ENCODE results near the gene SH2D2A. TPM values are rescaled to one million over a fixed set of nuclear protein-coding genes. Genes with fewer than 3 reads are reported as not detected.
A peak's percentile ranks its signal among the peaks of the same experiment; 100 is the strongest.

Gene SH2D2A
- total RNA-seq, 4 donors from 2014 or later, result 0.78 to 7.2 (median 2.9) TPM; not detected in 1

DNA sequence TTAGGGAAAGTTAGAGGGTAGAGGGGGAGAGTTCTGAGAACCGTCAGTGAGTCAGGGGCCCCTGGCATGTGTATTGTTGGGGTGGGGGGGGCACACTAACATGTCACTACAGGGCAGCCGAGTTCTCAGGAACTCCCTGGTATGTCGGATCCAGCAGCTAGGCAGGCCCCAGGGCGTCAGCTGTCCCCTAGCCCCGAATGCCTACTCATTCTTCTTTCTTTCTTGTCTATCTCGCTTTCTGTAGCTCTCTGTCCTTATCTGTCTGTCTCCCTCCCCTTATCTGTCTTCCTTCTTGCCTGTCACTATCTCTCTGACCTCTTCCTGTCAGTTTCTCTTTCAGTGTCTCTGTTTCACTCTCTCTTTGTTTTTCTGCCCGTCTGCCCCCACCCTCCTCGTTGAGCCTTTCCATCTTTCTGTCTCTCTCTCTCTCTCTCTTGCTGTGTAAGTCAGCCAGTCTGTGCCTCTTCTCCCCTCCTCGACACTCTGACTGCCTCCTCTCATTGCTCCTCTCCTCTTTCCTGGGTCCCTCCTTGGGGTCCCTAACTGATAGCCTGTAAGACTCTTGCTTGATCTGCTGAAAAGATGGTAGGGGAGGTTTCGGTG lies 46.5 kb upstream of the SH2D2A start:
- H3K4me1 ChIP-seq, result peaks cover 0 to 28% (median 17%) of the 10 kb centered on the region in 4 donors
- H3K27me3 ChIP-seq, result peaks cover 0 to 88% of the 10 kb centered on the region in 2 donors
- DNase-seq (ENCODE audit: low spot score in 2 of 2), result no peak
- H3K4me3 ChIP-seq, result no peak overlapping the region
- WGBS, 2 donors, result 59 to 67% methylated on average over 10 of the region's 10 CpGs
- H3K36me3 ChIP-seq, result no peaks in the 10 kb centered on the region
- no peaks in the 10 kb centered on the region for H3K9me3 ChIP-seq
- H3K27ac ChIP-seq, result no peak overlapping the region
- TF ChIP-seq CTCF (IDR thresholded peaks at IDR 0.05), result no peak
- no peak for TF ChIP-seq POLR2A (IDR thresholded peaks at IDR 0.05)
- no peak for TF ChIP-seq EP300 (IDR thresholded peaks at IDR 0.05)

DNA sequence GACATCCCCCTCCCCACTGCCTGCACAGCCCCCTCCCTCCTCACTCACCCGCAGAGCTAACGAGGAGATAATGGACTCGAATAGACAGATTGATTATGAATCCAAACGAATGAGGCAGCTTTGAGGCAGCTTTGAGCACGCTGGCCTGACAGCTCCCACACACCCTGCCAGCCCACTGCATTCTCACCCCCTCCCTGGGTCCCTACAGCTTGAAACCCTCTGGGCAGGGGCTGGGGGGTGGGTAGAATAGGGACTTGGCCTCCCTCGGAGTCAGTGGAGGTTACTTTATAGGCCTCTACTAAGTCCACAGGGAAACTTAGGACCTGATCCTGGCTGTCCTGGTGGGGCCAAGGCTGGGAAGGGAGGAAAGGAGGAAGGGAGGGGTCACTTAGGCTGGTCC lies 45.9 kb upstream of the SH2D2A start:
- Histone ChIP-seq H3K9me3 (no peaks in the 10 kb centered on the region), H3K27ac (no peak overlapping the region), H3K4me1 (peaks cover 0 to 28% (median 17%) of the 10 kb centered on the region in 4 donors), H3K4me3 (no peak overlapping the region), H3K36me3 (no peaks in the 10 kb centered on the region), H3K27me3 (peaks cover 0 to 93% of the 10 kb centered on the region in 2 donors)
- whole genome bisulfite sequencing, 2 donors, result 84 to 89% methylated on average over 6 of the region's 6 CpGs
- TF ChIP-seq EP300 (IDR thresholded peaks at IDR 0.05), result no peak
- no peak for TF ChIP-seq POLR2A (IDR thresholded peaks at IDR 0.05)
- no peak for TF ChIP-seq CTCF (IDR thresholded peaks at IDR 0.05)
- no peak for DNase-seq (ENCODE audit: low spot score in 2 of 2)

DNA sequence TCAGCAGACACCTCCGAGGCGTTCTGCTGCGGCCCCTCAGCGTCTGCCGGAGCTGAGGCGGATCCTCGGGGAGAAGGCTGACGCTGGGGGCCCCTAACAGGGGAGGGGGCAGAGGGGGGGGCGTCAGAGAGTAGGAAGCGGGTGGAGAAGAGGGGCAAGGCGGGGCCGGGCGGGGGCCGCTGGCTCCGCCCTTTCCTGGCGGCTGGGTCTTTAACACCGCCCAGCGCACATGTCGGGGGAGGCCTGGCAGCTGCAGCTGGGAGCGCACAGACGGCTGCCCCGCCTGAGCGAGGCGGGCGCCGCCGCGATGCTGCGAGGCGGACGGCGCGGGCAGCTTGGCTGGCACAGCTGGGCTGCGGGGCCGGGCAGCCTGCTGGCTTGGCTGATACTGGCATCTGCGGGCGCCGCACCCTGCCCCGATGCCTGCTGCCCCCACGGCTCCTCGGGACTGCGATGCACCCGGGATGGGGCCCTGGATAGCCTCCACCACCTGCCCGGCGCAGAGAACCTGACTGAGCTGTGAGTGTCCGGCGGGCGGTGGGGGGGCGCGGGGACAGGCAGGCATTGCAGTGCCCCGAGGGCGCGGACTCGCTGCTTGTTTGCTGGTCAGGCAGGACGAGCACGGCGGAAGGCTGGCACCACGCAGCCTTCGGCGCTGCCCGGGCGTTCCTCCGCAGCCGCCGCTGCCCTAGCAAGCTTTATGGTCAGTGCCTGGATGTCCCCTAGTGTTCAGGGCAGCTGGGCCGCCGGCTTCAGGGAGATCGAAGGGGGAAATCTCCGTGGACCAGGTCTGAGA lies 44.2 kb upstream of the SH2D2A start, which contains the start of gene NTRK1:
Gene NTRK1 (plus strand): TSS at position 238 of the 796 bp plus-strand sequence. CDS start 70 bp downstream, at position 308.
- 3 to 4% methylated on average over 10 to 46 of the region's 69 CpGs for WGBS, 2 donors
- H3K4me1 ChIP-seq, result peaks cover 0 to 28% (median 17%) of the 10 kb centered on the region in 4 donors
- H3K4me3 ChIP-seq, result peak within 1 kb of the TSS in 3 of 4 donors; percentile 9 to 37 (median 28)
- H3K9me3 ChIP-seq, result no peaks in the 10 kb centered on the region
- H3K36me3 ChIP-seq, result no peaks in the 10 kb centered on the region
- H3K27ac ChIP-seq, result no peak within 1 kb of the TSS
- H3K27me3 ChIP-seq, result peaks cover 0 to 96% of the 10 kb centered on the region in 2 donors
- TF ChIP-seq POLR2A (IDR thresholded peaks at IDR 0.05) (no peak), CTCF (IDR thresholded peaks at IDR 0.05) (no peak), EP300 (IDR thresholded peaks at IDR 0.05) (no peak)
- no peak for DNase-seq (ENCODE audit: low spot score in 2 of 2)

- peaks cover 0 to 90% of the 10 kb centered on the region in 2 donors for H3K27me3 ChIP-seq
- no peak overlapping the region for H3K27ac ChIP-seq
- DNase-seq (ENCODE audit: low spot score in 2 of 2), result no peak
- 0 to 1% methylated on average over 24 to 35 of the region's 35 CpGs for WGBS, 2 donors
- peak overlapping the region in 3 of 4 donors; percentile 9 to 37 (median 28) for H3K4me3 ChIP-seq
- no peaks in the 10 kb centered on the region for H3K36me3 ChIP-seq
- no peaks in the 10 kb centered on the region for H3K9me3 ChIP-seq
- no peak for TF ChIP-seq POLR2A (IDR thresholded peaks at IDR 0.05)
- peak; percentile 58 to 87 (median 70) for TF ChIP-seq CTCF (IDR thresholded peaks at IDR 0.05)
- H3K4me1 ChIP-seq, result peaks cover 0 to 28% (median 17%) of the 10 kb centered on the region in 4 donors
These were observed 43.5 kb upstream of the SH2D2A start for GRCh38 chr1:156860113-156860627.

Data from tibial nerve (tissue), 4 donors.